ENCODE results near the gene STK25. TPM values are rescaled to one million over a fixed set of nuclear protein-coding genes. Genes with fewer than 3 reads are reported as not detected.

STK25 gene
- polyA plus RNA-seq, 2 of the 4 experiments (the other 2 are of a cell fraction), result 101 to 138 TPM

- TF ChIP-seq REST (IDR thresholded peaks at IDR 0.05), result no peak
- TF ChIP-seq CBX8 (IDR thresholded peaks at IDR 0.05), result no peak
These were observed 26.0 kb downstream of the STK25 start (continued) for GRCh38 chr2:241482126-241482955.

- no peak for TF ChIP-seq HOXA7 (CRISPR knock-in tag; IDR thresholded peaks at IDR 0.05)
- TF ChIP-seq USF2 (IDR thresholded peaks at IDR 0.05), result no peak
- TF ChIP-seq JUN (IDR thresholded peaks at IDR 0.05), result no peak
- no peak for TF ChIP-seq PBX3 (IDR thresholded peaks at IDR 0.05)
- no peak for TF ChIP-seq CBX2 (IDR thresholded peaks at IDR 0.05; ENCODE audit: borderline replicate concordance, low read depth)
- no peak for TF ChIP-seq MAFK (IDR thresholded peaks at IDR 0.05; ENCODE audit: partially characterized antibody)
- no peak for TF ChIP-seq RNF2 (IDR thresholded peaks at IDR 0.05; ENCODE audit: borderline replicate concordance, low read depth)
- TF ChIP-seq HMGXB4 (CRISPR knock-in tag; IDR thresholded peaks at IDR 0.05; ENCODE audit: borderline replicate concordance), result no peak
- TF ChIP-seq BHLHE40 (IDR thresholded peaks at IDR 0.05; ENCODE audit: low read depth, low read length), result no peak
- no peak for TF ChIP-seq ZFP36 (IDR thresholded peaks at IDR 0.05; ENCODE audit: borderline replicate concordance, partially characterized antibody)
- no peak for TF ChIP-seq TFCP2L1 (CRISPR knock-in tag; IDR thresholded peaks at IDR 0.05)
- FAIRE-seq, result no peak
- WGBS (ENCODE audit: missing lambda C conversion rate), result 92% methylated on average over 1 of the region's 1 CpG
- Histone ChIP-seq H3K27ac (no peak overlapping the region), H3K9me3 (no peaks in the 10 kb centered on the region), H3K4me1 (no peaks in the 10 kb centered on the region), H3K4me3 (no peak overlapping the region), H3K4me2 (no peak overlapping the region)
- no peak for ATAC-seq
- ChIA-PET POLR2A (no interaction called here), CTCF (interaction anchor here (0.9 kb wide), 1 partner anchor 14 kb away, joined by 3 read pairs; no protein-coding TSS in a partner anchor)
- no peak for DNase-seq (ENCODE audit: low read depth in 1 of 2, low spot score in 1 of 2)
These were observed 26.7 kb downstream of the STK25 start for GRCh38 chr2:241481687-241482086.

- 86% methylated on average over 18 of the region's 18 CpGs for WGBS (ENCODE audit: missing lambda C conversion rate)
- ATAC-seq (no peak), DNase-seq (ENCODE audit: low read depth in 1 of 2, low spot score in 1 of 2) (no peak), FAIRE-seq (no peak)
- Histone ChIP-seq H3K27ac (no peak overlapping the region), H3K4me2 (no peak overlapping the region), H3K9me3 (no peaks in the 10 kb centered on the region), H3K4me1 (no peaks in the 10 kb centered on the region), H3K4me3 (no peak overlapping the region)
- POLR2A ChIA-PET, result no interaction called here
- TF ChIP-seq E2F6 (IDR thresholded peaks at IDR 0.05; ENCODE audit: borderline replicate concordance, low read depth) (no peak), NPAS2 (CRISPR knock-in tag; IDR thresholded peaks at IDR 0.05; ENCODE audit: borderline replicate concordance) (no peak), ATOH8 (CRISPR knock-in tag; IDR thresholded peaks at IDR 0.05; ENCODE audit: low read depth) (no peak)
- CTCF ChIA-PET, result interaction anchor here (0.7 to 1.6 kb wide), 2 partner anchors 13 to 17 kb away, joined by 3 read pairs; no protein-coding TSS in a partner anchor
These were observed 29.1 kb downstream of the STK25 start for GRCh38 chr2:241479026-241479898.

Data from A549 (cell line).